Omental fat pad (tissue), 4 donors: ENCODE data around the gene GBGT1. TPM values are rescaled to one million over a fixed set of nuclear protein-coding genes. Genes with fewer than 3 reads are reported as not detected.
A peak's percentile ranks its signal among the peaks of the same experiment; 100 is the strongest.

Experiments used
- ATAC-seq: fragments of 150-250 bp; one replicate; pipeline ENCODE4 v1.9.1; 2016; ENCODE audit warnings: mild to moderate bottlenecking, moderate library complexity; ENCODE audit not compliant: low FRiP score
- DNase-seq: peaks from one replicate; pipeline ENCODE4 v3.0.0-alpha.2; 2019; ENCODE audit warnings: low spot score
- total RNA-seq, 4 donors: library from RNA; depleted of rRNA; stranded (reverse); fragments of >200 nt; gene quantifications; one replicate each; pipeline ENCODE4 v1.1.0, GENCODE V29; 2016
- TF ChIP-seq, protein P1 (sequence below), 3 donors: fragments of 450-650 bp; IDR thresholded peaks; one replicate each; pipeline ENCODE4 v1.5.1; 2016 to 2017; ENCODE audit warnings: antibody characterized with exemption in 3 of 3, mild to moderate bottlenecking in 3 of 3, moderate library complexity in 2 of 3

GBGT1 gene
- total RNA-seq, 4 donors from 2014 or later: 23.4 to 29.1 (median 26.9) TPM

GRCh38 chr9:133160742-133161546 lies 2.8 kb downstream of the GBGT1 start:
- TF ChIP-seq, protein P1, sequence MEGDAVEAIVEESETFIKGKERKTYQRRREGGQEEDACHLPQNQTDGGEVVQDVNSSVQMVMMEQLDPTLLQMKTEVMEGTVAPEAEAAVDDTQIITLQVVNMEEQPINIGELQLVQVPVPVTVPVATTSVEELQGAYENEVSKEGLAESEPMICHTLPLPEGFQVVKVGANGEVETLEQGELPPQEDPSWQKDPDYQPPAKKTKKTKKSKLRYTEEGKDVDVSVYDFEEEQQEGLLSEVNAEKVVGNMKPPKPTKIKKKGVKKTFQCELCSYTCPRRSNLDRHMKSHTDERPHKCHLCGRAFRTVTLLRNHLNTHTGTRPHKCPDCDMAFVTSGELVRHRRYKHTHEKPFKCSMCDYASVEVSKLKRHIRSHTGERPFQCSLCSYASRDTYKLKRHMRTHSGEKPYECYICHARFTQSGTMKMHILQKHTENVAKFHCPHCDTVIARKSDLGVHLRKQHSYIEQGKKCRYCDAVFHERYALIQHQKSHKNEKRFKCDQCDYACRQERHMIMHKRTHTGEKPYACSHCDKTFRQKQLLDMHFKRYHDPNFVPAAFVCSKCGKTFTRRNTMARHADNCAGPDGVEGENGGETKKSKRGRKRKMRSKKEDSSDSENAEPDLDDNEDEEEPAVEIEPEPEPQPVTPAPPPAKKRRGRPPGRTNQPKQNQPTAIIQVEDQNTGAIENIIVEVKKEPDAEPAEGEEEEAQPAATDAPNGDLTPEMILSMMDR (IDR thresholded peaks at IDR 0.05): peak in 2 of 3 donors; percentile 39 to 57
- DNase-seq (no peak), ATAC-seq (peak; percentile 62)

- TF ChIP-seq, protein P1 (IDR thresholded peaks at IDR 0.05): no peak
- DNase-seq: no peak
- no peak for ATAC-seq
These were observed 5.0 kb downstream of the GBGT1 start for GRCh38 chr9:133158695-133159094.

- TF ChIP-seq, protein P1 (IDR thresholded peaks at IDR 0.05): no peak
- DNase-seq: no peak
These were observed 8.6 kb downstream of the GBGT1 start for GRCh38 chr9:133155156-133155555.

GRCh38 chr9:133154097-133154989 lies 9.4 kb downstream of the GBGT1 start:
- DNase-seq: no peak
- no peak for ATAC-seq
- TF ChIP-seq, protein P1 (IDR thresholded peaks at IDR 0.05): no peak

More at GRCh38 chr9:133155156-133155555, 8.6 kb downstream of the GBGT1 start:
- no peak for ATAC-seq

GRCh38 chr9:133153227-133154096 lies 10.3 kb downstream of the GBGT1 start:
- ATAC-seq: no peak
- DNase-seq: no peak

More at GRCh38 chr9:133153227-133154096, 10.3 kb downstream of the GBGT1 start:
- TF ChIP-seq, protein P1 (IDR thresholded peaks at IDR 0.05): no peak
